GM18870 (cell line): Measurements from ENCODE around the gene RNU6-1.

Experiments
- ATAC-seq: cut with Tn5 transposase; IDR thresholded peaks from one replicate; pipeline ENCODE4 v1.9.1; 2021; ENCODE audit warnings: moderate library complexity; ENCODE audit not compliant: unreplicated experiment

RNU6-1 gene

DNA sequence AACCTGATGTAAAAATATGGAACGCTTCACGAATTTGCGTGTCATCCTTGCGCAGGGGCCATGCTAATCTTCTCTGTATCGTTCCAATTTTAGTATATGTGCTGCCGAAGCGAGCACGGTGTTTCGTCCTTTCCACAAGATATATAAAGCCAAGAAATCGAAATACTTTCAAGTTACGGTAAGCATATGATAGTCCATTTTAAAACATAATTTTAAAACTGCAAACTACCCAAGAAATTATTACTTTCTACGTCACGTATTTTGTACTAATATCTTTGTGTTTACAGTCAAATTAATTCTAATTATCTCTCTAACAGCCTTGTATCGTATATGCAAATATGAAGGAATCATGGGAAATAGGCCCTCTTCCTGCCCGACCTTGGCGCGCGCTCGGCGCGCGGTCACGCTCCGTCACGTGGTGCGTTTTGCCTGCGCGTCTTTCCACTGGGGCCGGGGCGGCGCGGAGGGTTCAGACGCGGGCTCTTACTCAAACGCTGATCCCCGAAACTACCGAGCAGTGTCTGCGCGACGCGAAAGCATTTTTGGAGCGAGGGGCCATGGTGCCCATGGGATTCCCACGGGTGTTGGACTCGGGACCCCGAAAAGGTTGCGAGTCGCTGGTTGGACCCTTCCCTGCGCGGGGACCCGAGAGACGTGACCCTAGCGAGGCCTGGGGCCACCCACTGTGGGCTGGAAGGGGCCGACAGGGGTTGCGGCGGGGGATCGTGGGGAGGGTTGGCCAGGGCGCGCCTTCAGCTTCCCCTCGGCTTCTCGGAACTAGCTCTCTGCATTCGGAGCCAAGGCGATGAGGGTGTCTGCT, at the start of gene RNU6-1:
RNU6-1 (minus strand) TSS at position 117 of the 820 bp plus-strand sequence.
- peak; percentile 69 for ATAC-seq

DNA sequence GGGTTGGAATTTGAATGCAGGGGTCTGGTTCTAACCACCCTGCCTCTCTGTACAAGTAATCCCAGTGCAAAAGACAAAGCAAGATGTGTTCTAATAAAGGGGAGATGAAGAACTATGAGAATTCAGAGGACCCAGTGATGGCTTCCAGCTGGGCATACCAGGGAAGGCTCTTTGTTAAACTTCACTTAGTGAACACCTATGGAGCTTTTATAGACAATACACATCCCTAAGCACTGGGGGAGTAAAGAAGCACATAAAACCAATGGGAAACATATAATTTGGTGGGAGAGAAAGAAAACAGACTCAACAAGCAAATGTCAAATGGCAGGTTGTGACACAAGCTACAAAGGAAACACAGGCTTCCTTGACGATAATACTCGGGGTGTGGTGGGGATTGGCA, 47.9 kb upstream of the RNU6-1 start:
- ATAC-seq, result no peak

DNA sequence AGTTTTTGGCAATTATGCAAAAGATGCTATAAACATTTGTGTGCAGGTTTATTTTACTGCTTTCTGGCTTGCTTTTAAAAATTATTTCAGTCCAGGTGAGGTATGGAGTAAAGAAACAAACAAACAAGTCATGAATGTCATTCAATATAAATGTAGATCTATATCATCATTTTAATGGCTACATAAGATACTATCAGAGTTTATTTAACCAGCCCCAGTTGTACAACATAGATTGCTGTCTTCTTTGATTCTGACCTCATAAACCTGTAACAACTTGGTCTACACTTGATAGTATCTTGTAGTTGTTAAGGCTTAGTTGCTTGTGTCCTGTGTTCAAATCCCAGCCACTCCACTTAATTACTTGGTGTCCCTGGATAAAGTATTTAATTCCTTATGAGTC, 46.0 kb upstream of the RNU6-1 start:
- ATAC-seq, result no peak

DNA sequence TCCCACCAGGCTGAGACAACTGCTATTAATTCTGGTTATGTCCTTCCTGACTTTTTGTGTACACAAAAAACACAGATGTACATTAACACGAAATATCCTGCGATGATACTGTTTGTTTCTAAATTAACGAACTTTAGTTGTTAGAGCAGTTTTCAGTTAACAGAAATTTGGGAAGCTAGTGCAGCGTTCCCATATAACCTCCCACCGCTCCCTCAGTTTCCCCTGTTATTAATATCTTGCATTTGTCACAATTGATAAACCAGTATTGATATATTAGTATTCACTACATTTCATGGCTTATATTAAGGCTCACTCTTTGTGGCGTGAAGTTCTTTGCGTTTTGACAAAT, 45.3 kb upstream of the RNU6-1 start:
- ATAC-seq, result no peak

DNA sequence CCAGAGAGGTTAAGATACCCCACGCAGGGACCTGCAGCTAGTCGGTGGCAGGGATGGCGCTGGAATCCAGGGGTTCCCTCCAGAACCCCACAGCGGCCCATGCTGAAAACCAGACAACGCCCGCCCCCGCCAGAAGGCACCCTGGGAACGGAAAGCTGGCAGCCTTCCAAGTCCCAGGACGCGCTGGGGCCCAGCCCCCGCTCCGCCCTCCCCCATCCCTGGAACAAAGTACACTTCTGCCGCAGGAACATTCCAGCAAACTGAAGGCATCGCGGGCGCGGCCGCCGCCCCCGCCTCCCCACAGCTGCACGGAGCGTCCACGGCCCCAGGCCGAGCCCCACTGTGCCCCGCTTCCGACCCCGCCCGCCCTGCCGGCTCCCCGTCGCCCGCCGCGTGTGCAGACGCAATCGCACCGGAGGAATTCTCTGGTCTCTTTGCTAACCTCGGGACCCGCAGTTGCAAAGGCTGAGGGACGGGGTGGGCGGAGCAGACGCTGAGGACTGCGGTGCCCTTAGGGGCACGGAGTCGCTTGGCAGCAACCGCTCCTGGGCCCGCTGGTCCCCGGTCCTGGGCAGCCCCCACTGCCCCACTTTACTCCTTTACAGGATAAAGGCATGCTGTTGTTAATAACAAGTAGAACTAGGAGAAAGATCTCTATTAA, 44.8 kb upstream of the RNU6-1 start:
- ATAC-seq, result no peak

DNA sequence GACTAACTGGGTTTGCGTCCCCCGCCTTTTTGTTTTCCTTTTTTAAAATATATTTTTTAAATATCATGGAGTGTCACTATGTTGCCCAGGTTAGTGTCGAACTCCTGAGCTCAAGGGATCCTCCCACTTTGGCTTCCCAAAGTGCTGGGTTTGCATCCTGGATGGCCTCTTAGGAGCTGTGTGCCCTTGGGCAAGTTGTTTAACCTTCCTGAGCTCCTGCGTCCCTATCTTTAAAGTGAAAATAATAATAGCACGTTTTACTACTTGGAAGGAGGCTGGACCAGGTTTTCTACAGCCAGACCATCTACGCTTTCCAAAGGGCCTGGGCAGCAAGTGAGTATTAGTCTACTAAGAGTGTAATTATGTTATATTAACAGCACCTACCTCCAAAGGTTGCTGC, 44.2 kb upstream of the RNU6-1 start:
- no peak for ATAC-seq

DNA sequence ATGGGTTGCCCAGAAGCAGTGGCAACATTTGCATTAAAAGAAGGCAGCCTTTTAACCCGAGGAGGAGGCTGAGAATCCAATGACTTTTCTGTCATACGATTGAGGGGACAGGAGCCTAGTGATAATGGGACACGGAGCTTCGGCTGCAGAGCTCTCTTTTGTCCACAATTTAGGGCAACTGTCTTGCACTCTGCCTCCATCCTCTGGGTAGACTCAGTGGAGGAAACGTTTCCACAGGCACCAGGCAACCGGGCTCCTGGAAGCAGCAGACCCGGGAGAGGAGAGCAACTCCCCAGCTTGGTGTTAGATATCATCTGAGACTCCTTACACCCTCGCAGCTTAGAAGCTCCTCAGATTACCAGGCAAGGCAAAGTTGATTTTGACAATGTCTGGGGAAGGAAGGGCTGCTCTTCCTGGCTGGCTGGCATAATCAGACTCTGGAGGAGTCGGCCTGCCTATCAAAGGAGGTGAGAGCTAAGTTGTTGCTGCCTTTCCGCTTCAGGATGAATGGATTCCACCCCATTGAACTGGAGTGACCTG, 43.5 kb upstream of the RNU6-1 start:
- no peak for ATAC-seq

DNA sequence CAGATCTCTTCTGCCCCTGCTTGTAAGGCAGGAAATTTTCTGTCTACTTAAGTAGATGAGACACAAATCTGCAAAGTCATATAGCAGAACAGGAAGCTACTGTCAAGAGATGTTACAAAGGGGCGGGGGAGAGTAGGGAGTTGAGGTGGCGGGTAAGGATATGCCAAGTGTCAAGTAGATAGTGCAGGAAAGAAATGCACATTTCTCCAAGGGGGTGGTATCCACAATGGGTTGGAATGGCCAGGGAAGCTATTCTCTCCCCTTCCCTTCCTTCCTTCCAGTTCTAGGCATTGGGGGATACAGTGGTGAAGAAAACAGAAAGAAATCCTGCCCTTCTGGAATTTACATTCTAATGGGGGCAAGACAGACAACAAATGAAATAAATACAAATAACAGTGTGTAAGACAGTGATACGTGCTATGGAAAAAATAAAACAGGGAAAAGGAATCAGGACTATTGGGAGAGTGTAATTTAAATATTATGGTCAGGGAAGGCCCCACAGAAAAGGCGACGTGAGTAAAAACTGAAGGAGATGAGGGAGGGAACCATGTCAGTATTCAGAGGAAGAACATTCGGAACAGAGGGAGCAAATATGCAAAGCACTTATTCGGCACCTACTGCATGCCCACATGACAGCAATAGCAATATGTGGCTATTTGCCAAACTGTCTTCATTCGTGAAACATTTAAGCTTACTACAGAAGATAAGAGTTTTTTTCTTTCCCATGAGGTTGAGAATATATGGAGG, 42.8 kb upstream of the RNU6-1 start:
- no peak for ATAC-seq

DNA sequence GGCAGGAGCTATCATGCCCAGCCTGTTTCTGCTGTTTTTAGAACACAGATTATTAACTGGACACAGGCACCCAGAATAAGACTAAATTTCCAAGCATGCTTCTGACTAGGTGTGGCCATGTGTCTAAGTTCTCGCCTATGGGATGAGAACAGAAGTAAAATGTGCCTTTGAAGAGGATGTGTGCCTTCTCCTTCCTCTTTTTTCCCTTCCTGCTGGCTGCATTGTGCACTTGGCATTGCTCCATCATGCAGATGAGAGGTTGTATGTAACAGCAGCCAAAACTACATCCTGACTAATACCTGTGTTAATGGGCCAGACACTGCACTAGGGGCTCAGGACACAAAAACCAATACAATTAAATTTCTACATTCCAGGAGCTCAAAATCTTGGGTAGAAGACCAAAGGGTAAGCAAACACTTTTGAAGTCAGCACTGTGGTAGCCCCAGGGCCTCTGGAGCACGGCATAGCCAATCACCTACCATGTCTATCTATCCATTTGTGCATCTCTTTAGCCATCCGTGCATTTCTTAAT, 40.9 kb upstream of the RNU6-1 start:
- ATAC-seq, result no peak

DNA sequence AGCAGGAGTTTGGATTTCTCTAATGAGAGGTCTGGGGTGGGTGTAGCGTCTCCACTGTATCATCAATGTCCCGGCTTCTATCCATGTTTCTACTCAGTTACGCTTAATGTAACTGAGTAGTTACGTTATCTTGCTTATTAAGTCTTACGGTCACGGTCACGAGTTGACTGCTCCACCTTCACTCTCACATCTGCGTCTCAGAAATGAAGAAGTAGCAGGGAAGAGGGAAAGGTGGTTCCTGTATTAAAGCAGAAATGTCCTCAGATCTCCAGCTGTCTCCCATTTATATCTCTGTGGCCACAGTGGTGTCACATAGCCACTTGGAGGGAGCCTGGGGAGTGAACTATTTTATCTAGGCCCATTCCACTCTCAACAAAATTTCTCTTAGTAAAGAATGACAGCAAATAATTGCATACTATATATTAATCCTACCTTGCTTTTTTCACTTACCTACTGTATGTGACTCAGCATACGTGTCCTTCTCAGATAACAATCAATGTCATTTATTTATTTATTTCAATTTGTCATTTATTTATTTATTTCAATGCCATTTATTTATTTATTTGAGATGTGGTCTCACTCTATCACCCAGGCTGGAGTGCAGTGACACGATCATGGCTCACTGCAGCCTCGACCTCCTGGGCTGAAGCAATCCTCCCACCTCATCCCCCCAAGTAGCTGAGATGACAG, 39.7 kb upstream of the RNU6-1 start:
- no peak for ATAC-seq

DNA sequence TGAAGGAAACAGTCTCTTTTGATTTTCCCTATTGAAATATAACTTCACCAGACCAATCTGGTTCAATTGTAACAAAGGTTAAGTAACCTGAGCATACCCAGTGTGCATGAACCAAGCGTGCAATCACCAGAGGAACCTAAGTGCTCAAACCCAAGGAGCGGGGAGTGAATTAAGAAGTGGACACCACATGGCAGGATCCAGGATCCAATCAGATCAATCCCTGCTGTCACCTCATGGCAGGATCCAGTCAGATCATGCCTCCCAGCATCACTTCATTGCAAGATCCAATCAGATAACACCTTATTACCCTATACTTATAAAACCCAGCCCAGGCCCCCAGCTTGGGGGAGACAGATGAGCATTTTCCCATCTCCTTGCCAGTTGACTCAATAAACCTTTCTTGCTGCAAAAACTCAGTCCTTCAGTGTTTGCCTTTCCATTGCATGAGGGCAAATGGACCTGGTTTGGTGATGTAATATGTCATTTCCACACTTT, 38.9 kb upstream of the RNU6-1 start:
- ATAC-seq, result no peak

DNA sequence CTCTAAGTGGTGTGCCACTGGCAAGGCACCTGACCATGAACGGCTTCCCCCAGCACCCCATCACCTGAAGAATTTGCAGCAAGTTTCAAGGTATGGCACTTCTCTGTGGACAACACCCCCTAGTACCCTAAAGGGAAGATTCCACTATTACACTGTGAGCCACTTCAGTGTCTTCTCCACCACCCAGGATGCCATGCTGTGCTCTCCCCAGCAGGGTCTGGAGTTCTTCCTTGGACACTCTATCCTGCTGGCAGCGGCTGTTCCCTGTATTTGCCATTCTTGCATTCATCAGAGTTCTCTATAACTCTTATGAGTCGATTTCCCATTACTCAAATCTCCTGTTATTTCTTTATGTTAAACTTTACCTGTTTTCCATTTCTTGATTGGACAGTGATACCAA, 33.9 kb upstream of the RNU6-1 start:
- no peak for ATAC-seq

DNA sequence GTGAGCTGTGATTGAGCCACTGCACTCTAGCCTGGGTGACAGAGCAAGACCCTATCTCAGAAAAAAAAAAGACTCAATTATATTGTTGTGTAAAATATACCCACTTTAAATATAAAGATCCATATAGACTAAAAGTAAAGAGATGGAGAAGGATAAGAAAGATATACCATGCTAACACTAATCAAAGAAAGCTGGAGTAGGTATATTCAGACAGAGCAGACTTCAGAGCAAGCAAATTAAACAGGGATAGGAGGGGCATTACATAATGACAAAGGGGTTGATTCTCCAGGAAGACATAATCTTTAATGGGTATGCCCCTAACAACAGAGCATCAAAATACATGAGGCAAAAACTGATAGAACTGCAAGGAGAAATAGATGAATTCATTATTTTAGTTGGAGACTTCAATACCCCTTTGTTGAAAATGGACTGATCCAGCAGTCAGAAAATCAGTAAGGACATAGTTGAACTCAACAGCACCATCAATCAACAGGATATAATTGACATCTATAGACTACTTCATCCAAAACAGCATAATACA, 31.1 kb upstream of the RNU6-1 start:
- no peak for ATAC-seq

DNA sequence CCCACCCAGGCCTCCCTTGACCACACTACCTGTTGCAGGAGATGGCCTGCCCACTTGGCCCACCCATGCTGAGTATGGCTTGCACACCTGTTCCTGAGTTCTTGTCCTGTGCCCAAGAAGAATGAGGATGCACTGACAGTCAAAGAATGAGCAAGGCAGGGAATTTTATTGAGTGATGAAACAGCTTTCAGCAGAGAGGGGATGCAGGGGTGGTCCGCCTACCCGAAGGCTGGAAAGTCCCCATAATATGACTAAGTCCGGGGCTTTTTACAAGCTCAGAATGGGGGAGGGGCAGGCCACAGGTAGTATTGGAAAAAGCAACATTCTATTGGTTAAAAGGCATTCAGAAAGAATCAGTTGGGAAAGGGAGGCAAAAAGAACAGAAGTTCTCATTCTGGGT, 29.9 kb upstream of the RNU6-1 start:
- ATAC-seq, result no peak

DNA sequence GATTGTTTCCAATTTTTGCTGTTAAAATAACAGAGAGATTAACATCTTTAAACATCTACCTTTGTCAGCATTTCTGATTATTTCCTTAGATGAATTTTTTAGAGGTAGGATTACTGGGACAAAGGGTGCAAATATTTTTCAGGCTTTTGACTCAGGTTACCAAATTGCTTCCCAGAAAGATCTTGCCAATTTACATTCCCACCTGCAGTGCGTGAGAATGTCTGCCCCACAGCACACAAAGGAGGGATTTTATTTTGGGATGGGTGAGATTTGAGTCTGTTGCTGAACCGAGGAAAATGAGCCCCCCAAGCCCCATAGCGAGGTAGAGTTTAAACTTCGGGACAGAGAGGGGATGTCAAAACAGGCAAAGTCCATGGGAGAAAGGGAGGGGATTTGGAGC, 25.9 kb upstream of the RNU6-1 start:
- no peak for ATAC-seq

DNA sequence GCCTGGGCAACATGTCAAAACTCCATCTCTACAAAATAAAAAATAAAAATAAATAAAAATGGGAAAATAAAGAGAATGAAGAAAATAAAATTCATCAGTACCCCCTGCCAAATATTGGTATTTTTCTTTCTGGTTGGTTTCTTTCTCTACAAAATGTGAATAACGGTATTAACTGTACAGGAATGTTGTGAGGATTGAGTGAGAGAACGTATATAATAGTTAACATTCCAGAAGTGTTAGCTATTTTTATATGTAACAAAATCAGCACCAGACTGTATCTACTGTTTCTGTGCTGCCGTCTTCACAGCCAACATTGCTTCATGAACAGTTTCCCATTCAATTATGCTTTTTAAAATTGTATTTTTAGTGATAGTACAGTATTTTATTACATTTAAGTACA, 25.5 kb upstream of the RNU6-1 start:
- ATAC-seq, result no peak

DNA sequence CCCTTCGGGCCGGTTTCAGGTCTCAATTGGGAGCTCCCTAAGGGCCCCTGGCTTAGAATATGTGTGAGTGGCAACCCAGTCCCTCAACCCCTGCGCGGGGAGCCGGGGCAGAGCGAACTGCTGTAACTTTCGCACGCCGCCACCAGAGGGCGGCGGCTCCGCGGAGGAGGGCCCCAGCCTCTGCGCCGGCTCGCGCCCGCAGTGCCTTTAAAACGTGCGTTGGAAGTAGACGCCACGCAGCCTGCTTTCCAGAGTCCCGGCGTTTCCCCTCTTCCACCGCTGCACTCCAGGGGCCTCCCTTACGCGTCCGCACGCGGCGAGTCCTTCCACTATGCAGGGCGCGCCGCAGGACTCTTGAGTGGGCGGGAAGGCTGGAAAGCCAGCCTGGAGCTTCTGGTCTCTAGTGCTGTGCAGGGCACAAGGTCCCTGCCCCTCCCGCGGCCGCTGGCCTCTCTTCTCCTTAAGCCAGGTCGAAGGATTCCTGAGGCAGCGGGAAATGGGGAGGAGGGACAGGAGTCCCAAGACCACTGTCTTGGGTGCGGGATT, 23.7 kb upstream of the RNU6-1 start:
- ATAC-seq, result no peak

DNA sequence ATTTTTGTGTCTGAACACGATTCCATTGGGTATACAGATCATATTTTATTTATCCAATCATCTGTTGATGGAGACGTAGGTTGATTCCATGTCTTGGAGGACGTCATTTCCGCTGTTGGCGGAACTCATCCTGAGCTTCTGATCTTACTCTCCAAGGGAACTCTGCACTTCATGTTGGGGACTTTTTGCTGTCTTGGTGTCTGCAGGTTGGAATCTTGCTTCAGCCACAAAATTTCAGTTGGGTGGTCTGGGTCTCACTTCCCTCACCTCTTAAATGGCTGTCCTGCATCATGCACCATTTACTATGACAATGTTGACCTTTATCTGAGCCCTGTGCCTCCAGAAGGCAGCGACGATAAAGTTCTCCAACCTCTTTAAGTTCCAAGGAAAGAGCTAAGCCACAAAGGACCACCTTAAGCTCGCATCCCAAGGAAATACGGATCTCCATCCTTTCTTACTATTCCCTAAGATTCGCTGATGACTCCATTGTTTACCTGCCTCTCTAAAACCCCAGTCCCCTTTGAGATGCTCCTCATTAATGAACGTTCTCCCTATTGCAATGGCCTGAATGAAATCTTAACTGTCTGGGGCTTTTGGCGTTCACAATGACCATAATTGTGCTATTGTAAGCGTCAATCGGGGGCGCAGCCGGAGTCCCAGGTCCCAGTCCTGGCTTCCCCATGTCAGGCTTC, 23.1 kb upstream of the RNU6-1 start:
- no peak for ATAC-seq

DNA sequence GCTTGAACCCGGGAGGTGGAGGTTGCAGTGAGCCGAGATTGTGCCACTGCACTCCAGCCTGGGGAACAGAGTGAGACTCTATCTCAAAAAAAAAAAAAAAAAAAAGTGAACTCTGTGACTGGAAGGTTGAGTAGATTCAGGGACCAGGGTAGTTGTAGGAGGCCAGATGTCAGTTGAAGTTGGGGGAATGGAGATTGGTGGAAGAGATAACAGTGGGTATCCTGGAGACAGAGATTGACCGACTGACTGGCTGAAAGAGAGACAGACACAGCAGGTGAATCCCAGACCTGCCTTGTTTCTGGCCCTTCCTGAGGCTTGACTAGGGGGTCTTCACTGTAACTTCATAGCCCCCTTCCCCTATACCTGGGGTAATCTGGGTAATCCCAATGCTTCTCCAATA, 22.1 kb upstream of the RNU6-1 start:
- no peak for ATAC-seq
